ENCODE measurements around the gene CMC2.

The CMC2 gene

GRCh38 chr16:80990577-80990976, 16.1 kb downstream of the CMC2 start:
- Histone ChIP-seq H3K36me3 (no peaks in the 10 kb centered on the region), H3K9me3 (ENCODE audit: severe bottlenecking) (no peaks in the 10 kb centered on the region), H3K4me3 (ENCODE audit: low read depth, low read length) (no peak overlapping the region), H3K27ac (no peak overlapping the region), H3K27me3 (ENCODE audit: insufficient read depth, low read depth, severe bottlenecking) (no peaks in the 10 kb centered on the region)
- DNase-seq = no peak
- TF ChIP-seq CTCF (IDR thresholded peaks at IDR 0.05; ENCODE audit: low read depth, low read length) = no peak

- Histone ChIP-seq H3K9me3 (ENCODE audit: severe bottlenecking) (no peaks in the 10 kb centered on the region), H3K27ac (no peak overlapping the region), H3K36me3 (no peaks in the 10 kb centered on the region), H3K4me3 (ENCODE audit: low read depth, low read length) (no peak overlapping the region), H3K27me3 (ENCODE audit: insufficient read depth, low read depth, severe bottlenecking) (no peaks in the 10 kb centered on the region)
- no peak for DNase-seq
- no peak for TF ChIP-seq CTCF (IDR thresholded peaks at IDR 0.05; ENCODE audit: low read depth, low read length)
Measured at GRCh38 chr16:80989801-80990200, 16.9 kb downstream of the CMC2 start.

GRCh38 chr16:80988756-80989155, 17.9 kb downstream of the CMC2 start:
- Histone ChIP-seq H3K4me3 (ENCODE audit: low read depth, low read length) (no peak overlapping the region), H3K36me3 (no peaks in the 10 kb centered on the region), H3K9me3 (ENCODE audit: severe bottlenecking) (no peaks in the 10 kb centered on the region), H3K27me3 (ENCODE audit: insufficient read depth, low read depth, severe bottlenecking) (no peaks in the 10 kb centered on the region), H3K27ac (no peak overlapping the region)
- DNase-seq = no peak
- no peak for TF ChIP-seq CTCF (IDR thresholded peaks at IDR 0.05; ENCODE audit: low read depth, low read length)

GRCh38 chr16:80986557-80986956, 20.1 kb downstream of the CMC2 start:
- no peaks in the 10 kb centered on the region for H3K36me3 ChIP-seq
- no peak for TF ChIP-seq CTCF (IDR thresholded peaks at IDR 0.05; ENCODE audit: low read depth, low read length)
- H3K9me3 ChIP-seq (ENCODE audit: severe bottlenecking) = no peaks in the 10 kb centered on the region
- H3K27me3 ChIP-seq (ENCODE audit: insufficient read depth, low read depth, severe bottlenecking) = no peaks in the 10 kb centered on the region
- no peak for DNase-seq
- H3K4me3 ChIP-seq (ENCODE audit: low read depth, low read length) = no peak overlapping the region
- no peak overlapping the region for H3K27ac ChIP-seq

GRCh38 chr16:80985611-80986010, 21.1 kb downstream of the CMC2 start:
- TF ChIP-seq CTCF (IDR thresholded peaks at IDR 0.05; ENCODE audit: low read depth, low read length) = no peak
- Histone ChIP-seq H3K9me3 (ENCODE audit: severe bottlenecking) (no peaks in the 10 kb centered on the region), H3K27ac (no peak overlapping the region), H3K27me3 (ENCODE audit: insufficient read depth, low read depth, severe bottlenecking) (no peaks in the 10 kb centered on the region), H3K36me3 (no peaks in the 10 kb centered on the region), H3K4me3 (ENCODE audit: low read depth, low read length) (no peak overlapping the region)
- DNase-seq = no peak

GRCh38 chr16:80984124-80984892, 22.4 kb downstream of the CMC2 start:
- DNase-seq = no peak
- Histone ChIP-seq H3K36me3 (no peaks in the 10 kb centered on the region), H3K27ac (no peak overlapping the region), H3K9me3 (ENCODE audit: severe bottlenecking) (no peaks in the 10 kb centered on the region), H3K4me3 (ENCODE audit: low read depth, low read length) (no peak overlapping the region), H3K27me3 (ENCODE audit: insufficient read depth, low read depth, severe bottlenecking) (no peaks in the 10 kb centered on the region)
- TF ChIP-seq CTCF (IDR thresholded peaks at IDR 0.05; ENCODE audit: low read depth, low read length) = no peak

All from WERI-Rb-1 (cell line).